Naive thymus-derived CD4-positive, alpha-beta T cell (primary cell): ENCODE results near the gene CD151. TPM values are rescaled to one million over a fixed set of nuclear protein-coding genes. Genes with fewer than 3 reads are reported as not detected.
A peak's percentile ranks its signal among the peaks of the same experiment; 100 is the strongest.

Experiments used
- ATAC-seq: fragments of 150-1000 bp; cut with Tn5 transposase; 2 replicates; pipeline ENCODE4 v1.10.0; 2021; ENCODE audit warnings: mild to moderate bottlenecking, moderate library complexity
- CTCF ChIA-PET: fragments of 350-600 bp; sonication (Branson Sonifier 250); formaldehyde crosslinking; loops from one replicate; lab custom pipeline; 2021; ENCODE audit warnings: antibody characterized with exemption; lab: Charles Lee
- POLR2A ChIA-PET: fragments of 350-600 bp; sonication (Branson Sonifier 250); formaldehyde crosslinking; loops from one replicate; lab custom pipeline; 2021; ENCODE audit warnings: antibody characterized with exemption, inconsistent platforms; lab: Charles Lee
- DNase-seq, 9 donors: peaks; one replicate each; pipeline versions ENCODE4 v3.0.0 to v3.0.0-alpha.2; 2020 to 2022; ENCODE audit warnings: mixed read lengths in 1 of 9
- H3K27ac ChIP-seq: one replicate; pipeline ENCODE4 v1.7.0; 2013; ENCODE audit warnings: mild to moderate bottlenecking, low read depth, low read length, moderate library complexity
- H3K27me3 ChIP-seq, 2 donors: one replicate each; pipeline ENCODE4 v1.7.0; 2013; ENCODE audit warnings: low read length in 2 of 2, mild to moderate bottlenecking in 2 of 2, moderate library complexity in 2 of 2; ENCODE audit not compliant: control insufficient read depth in 2 of 2, insufficient read depth in 2 of 2
- H3K36me3 ChIP-seq, 3 experiments: 1 replicate in 2 of 3; 2 replicates in 1 of 3; pipeline ENCODE4 v1.7.0; 2013; ENCODE audit warnings: low read length in 3 of 3, mild to moderate bottlenecking in 3 of 3, moderate library complexity in 1 of 3; ENCODE audit not compliant: insufficient read depth in 3 of 3, control insufficient read depth in 2 of 3
- H3K4me1 ChIP-seq, 2 donors: one replicate each; pipeline ENCODE4 v1.7.0; 2013; ENCODE audit warnings: low read length in 2 of 2, mild to moderate bottlenecking in 2 of 2, moderate library complexity in 1 of 2; ENCODE audit not compliant: control insufficient read depth in 2 of 2, insufficient read depth in 2 of 2
- H3K4me3 ChIP-seq: 2 replicates; pipeline ENCODE4 v1.7.0; 2013; ENCODE audit warnings: mild to moderate bottlenecking, low read length
- H3K9me3 ChIP-seq, 3 experiments: 1 replicate in 2 of 3; 2 replicates in 1 of 3; pipeline ENCODE4 v1.7.0; 2013; ENCODE audit warnings: low read length in 3 of 3; ENCODE audit not compliant: control insufficient read depth in 2 of 3
- H3K27ac Mint-ChIP-seq, 9 donors: one replicate each; pipeline ENCODE4 v1.8.0; 2020 to 2022; ENCODE audit warnings: mixed read lengths in 9 of 9, mild to moderate bottlenecking in 8 of 9, moderate library complexity in 5 of 9, inconsistent platforms in 2 of 9
- H3K27me3 Mint-ChIP-seq, 5 donors: one replicate each; pipeline ENCODE4 v1.8.0; 2021 to 2022; ENCODE audit warnings: mixed read lengths in 5 of 5, mild to moderate bottlenecking in 1 of 5
- H3K36me3 Mint-ChIP-seq, 5 donors: one replicate each; pipeline ENCODE4 v1.8.0; 2020 to 2022; ENCODE audit warnings: mixed read lengths in 5 of 5, mild to moderate bottlenecking in 3 of 5, inconsistent platforms in 1 of 5
- H3K4me1 Mint-ChIP-seq, 7 donors: one replicate each; pipeline ENCODE4 v1.8.0; 2020 to 2022; ENCODE audit warnings: mixed read lengths in 7 of 7, mild to moderate bottlenecking in 3 of 7, inconsistent platforms in 1 of 7
- H3K4me3 Mint-ChIP-seq, 10 donors: one replicate each; pipeline ENCODE4 v1.8.0; 2020 to 2022; ENCODE audit warnings: mild to moderate bottlenecking in 10 of 10, mixed read lengths in 10 of 10, moderate library complexity in 6 of 10, inconsistent platforms in 2 of 10
- H3K9me3 Mint-ChIP-seq, 11 donors: one replicate each; pipeline ENCODE4 v1.8.0; 2020 to 2022; ENCODE audit warnings: mixed read lengths in 11 of 11, mild to moderate bottlenecking in 4 of 11, inconsistent platforms in 1 of 11, moderate library complexity in 1 of 11
- intact Hi-C, 2 donors: fragments of 100-400 bp; cut with micrococcal nuclease; formaldehyde crosslinking; loops; one replicate each; pipeline ENCODE4 v1.15.1; 2023
- polyA plus RNA-seq, 2 donors: library from polyadenylated mRNA; unstranded; fragments of 300-500 nt; fragmentation: Illumina TruSeq; gene quantifications; one replicate each; pipeline ENCODE4 v1.2.3, GENCODE V29; 2021
- total RNA-seq, 6 experiments: library from RNA in 5 of 6; stranded (reverse) in 5 of 6; gene quantifications; 1 replicate in 5 of 6; 2 replicates in 1 of 6; pipeline ENCODE4 v1.2.3 and lab custom pipeline; 2021 to 2026

Gene CD151
- total and polyA plus RNA-seq, 7 experiments from 2014 or later = 4.0 to 62.9 (median 9.8) TPM

GRCh38 chr11:854601-855329 lies 22.0 kb downstream of the CD151 start:
- H3K4me3 Mint-ChIP-seq = no peak overlapping the region
- ChIA-PET CTCF (interaction anchor here (0.5 kb wide), 1 partner anchor 1226 kb away, joined by 3 read pairs; no protein-coding TSS in a partner anchor), POLR2A (no interaction called here)
- Histone ChIP-seq H3K27me3 (no peaks in the 10 kb centered on the region), H3K27ac (no peak overlapping the region), H3K4me1 (no peaks in the 10 kb centered on the region), H3K36me3 (no peaks in the 10 kb centered on the region), H3K4me3 (no peak overlapping the region), H3K9me3 (no peaks in the 10 kb centered on the region)
- no peaks in the 10 kb centered on the region for H3K36me3 Mint-ChIP-seq
- DNase-seq (no peak), ATAC-seq (no peak)
- no peak overlapping the region for H3K27ac Mint-ChIP-seq
- intact Hi-C loops = no loop called here
- H3K27me3 Mint-ChIP-seq = peaks cover 0 to 2% (median 0%) of the 10 kb centered on the region in 5 donors
- H3K4me1 Mint-ChIP-seq = peaks cover 0 to 10% (median 0%) of the 10 kb centered on the region in 7 donors
- H3K9me3 Mint-ChIP-seq = no peaks in the 10 kb centered on the region

- Mint-ChIP-seq H3K4me3 (no peak overlapping the region), H3K9me3 (no peaks in the 10 kb centered on the region), H3K4me1 (peaks cover 0 to 9% (median 0%) of the 10 kb centered on the region in 7 donors), H3K36me3 (no peaks in the 10 kb centered on the region), H3K27ac (no peak overlapping the region), H3K27me3 (no peaks in the 10 kb centered on the region)
- H3K36me3 ChIP-seq = no peaks in the 10 kb centered on the region
- DNase-seq = no peak
- intact Hi-C loops = no loop called here
- CTCF ChIA-PET = no interaction called here
- POLR2A ChIA-PET = no interaction called here
- no peak overlapping the region for H3K4me3 ChIP-seq
- no peaks in the 10 kb centered on the region for H3K4me1 ChIP-seq
- no peaks in the 10 kb centered on the region for H3K27me3 ChIP-seq
- ATAC-seq = no peak
- H3K27ac ChIP-seq = no peak overlapping the region
- no peaks in the 10 kb centered on the region for H3K9me3 ChIP-seq
Measured at GRCh38 chr11:855330-855674, 22.6 kb downstream of the CD151 start.

GRCh38 chr11:855796-856195 lies 23.0 kb downstream of the CD151 start:
- no peaks in the 10 kb centered on the region for H3K4me1 ChIP-seq
- H3K27ac ChIP-seq = no peak overlapping the region
- no peaks in the 10 kb centered on the region for H3K9me3 ChIP-seq
- Mint-ChIP-seq H3K27ac (no peak overlapping the region), H3K4me1 (peaks cover 0 to 9% (median 0%) of the 10 kb centered on the region in 7 donors), H3K9me3 (no peaks in the 10 kb centered on the region), H3K4me3 (no peak overlapping the region), H3K36me3 (no peaks in the 10 kb centered on the region), H3K27me3 (no peaks in the 10 kb centered on the region)
- DNase-seq (no peak), ATAC-seq (no peak)
- POLR2A ChIA-PET = interaction anchor here (0.5 kb wide), 1 partner anchor 17 kb away, joined by 4 read pairs; no protein-coding TSS in a partner anchor
- CTCF ChIA-PET = no interaction called here
- no peaks in the 10 kb centered on the region for H3K36me3 ChIP-seq
- intact Hi-C loops = no loop called here
- H3K4me3 ChIP-seq = no peak overlapping the region
- H3K27me3 ChIP-seq = no peaks in the 10 kb centered on the region

- intact Hi-C loops = no loop called here
- ChIA-PET CTCF (no interaction called here), POLR2A (interaction anchor here (0.5 kb wide), 1 partner anchor 18 kb away, joined by 4 read pairs; no protein-coding TSS in a partner anchor)
- H3K36me3 ChIP-seq = no peaks in the 10 kb centered on the region
- H3K9me3 ChIP-seq = no peaks in the 10 kb centered on the region
- Mint-ChIP-seq H3K4me1 (peaks cover 0 to 9% (median 0%) of the 10 kb centered on the region in 7 donors), H3K27ac (peak overlapping the region in 1 of 9 donors; percentile 46), H3K36me3 (no peaks in the 10 kb centered on the region), H3K9me3 (no peaks in the 10 kb centered on the region), H3K4me3 (no peak overlapping the region), H3K27me3 (no peaks in the 10 kb centered on the region)
- H3K27me3 ChIP-seq = no peaks in the 10 kb centered on the region
- H3K27ac ChIP-seq = no peak overlapping the region
- no peak overlapping the region for H3K4me3 ChIP-seq
- ATAC-seq (no peak), DNase-seq (no peak)
- no peaks in the 10 kb centered on the region for H3K4me1 ChIP-seq
Measured at GRCh38 chr11:856397-856796, 23.6 kb downstream of the CD151 start.

GRCh38 chr11:858053-858761 lies 25.5 kb downstream of the CD151 start:
- H3K27ac Mint-ChIP-seq = no peak overlapping the region
- DNase-seq = no peak
- POLR2A ChIA-PET = no interaction called here
- no peaks in the 10 kb centered on the region for H3K4me1 ChIP-seq
- H3K4me3 Mint-ChIP-seq = no peak overlapping the region
- intact Hi-C loops = no loop called here
- no peak overlapping the region for H3K27ac ChIP-seq
- no peak overlapping the region for H3K4me3 ChIP-seq
- peaks cover 0 to 13% (median 0%) of the 10 kb centered on the region in 7 donors for H3K4me1 Mint-ChIP-seq
- H3K27me3 Mint-ChIP-seq = no peaks in the 10 kb centered on the region
- no peaks in the 10 kb centered on the region for H3K36me3 Mint-ChIP-seq
- H3K27me3 ChIP-seq = no peaks in the 10 kb centered on the region
- ATAC-seq = no peak
- no peaks in the 10 kb centered on the region for H3K9me3 ChIP-seq
- no peaks in the 10 kb centered on the region for H3K9me3 Mint-ChIP-seq
- CTCF ChIA-PET = interaction anchor here (0.8 kb wide), 1 partner anchor 10 kb away, joined by 3 read pairs; no protein-coding TSS in a partner anchor
- no peaks in the 10 kb centered on the region for H3K36me3 ChIP-seq

- no peak overlapping the region for H3K4me3 ChIP-seq
- no peak overlapping the region for H3K27ac ChIP-seq
- H3K4me3 Mint-ChIP-seq = no peak overlapping the region
- no peaks in the 10 kb centered on the region for H3K9me3 Mint-ChIP-seq
- H3K27ac Mint-ChIP-seq = no peak overlapping the region
- no peaks in the 10 kb centered on the region for H3K9me3 ChIP-seq
- H3K4me1 Mint-ChIP-seq = peaks cover 0 to 13% (median 0%) of the 10 kb centered on the region in 7 donors
- H3K27me3 Mint-ChIP-seq = no peaks in the 10 kb centered on the region
- DNase-seq = no peak
- no peaks in the 10 kb centered on the region for H3K4me1 ChIP-seq
- H3K36me3 Mint-ChIP-seq = no peaks in the 10 kb centered on the region
- intact Hi-C loops = no loop called here
- H3K27me3 ChIP-seq = no peaks in the 10 kb centered on the region
- ChIA-PET POLR2A (interaction anchor here (0.5 kb wide), 1 partner anchor 36 kb away, joined by 3 read pairs; no protein-coding TSS in a partner anchor), CTCF (interaction anchor here (0.8 kb wide), 1 partner anchor 10 kb away, joined by 3 read pairs; no protein-coding TSS in a partner anchor)
- ATAC-seq = no peak
- H3K36me3 ChIP-seq = no peaks in the 10 kb centered on the region
Measured at GRCh38 chr11:858762-859339, 26.1 kb downstream of the CD151 start.
